Activated naive CD8-positive, alpha-beta T cell treated with anti-CD3 and anti-CD28 coated beads for 36 hours (primary cell): Measurements from ENCODE around the gene TMEM179B. TPM values are rescaled to one million over a fixed set of nuclear protein-coding genes. Genes with fewer than 3 reads are reported as not detected.
A peak's percentile ranks its signal among the peaks of the same experiment; 100 is the strongest.
"Not testable (repeated sequence)": the region's sequence is repeated elsewhere in the genome, so short reads cannot be mapped to it uniquely, and the experiment has no call there.

Experiments
- DNase-seq: peaks from one replicate; pipeline ENCODE4 v3.0.0; 2021
- H3K27ac Mint-ChIP-seq: one replicate; pipeline ENCODE4 v1.8.0; 2022; ENCODE audit warnings: mild to moderate bottlenecking, moderate library complexity, mixed read lengths
- H3K27me3 Mint-ChIP-seq: one replicate; pipeline ENCODE4 v1.8.0; 2022; ENCODE audit warnings: mild to moderate bottlenecking, mixed read lengths
- H3K36me3 Mint-ChIP-seq: one replicate; pipeline ENCODE4 v1.8.0; 2021; ENCODE audit warnings: mild to moderate bottlenecking, mixed read lengths
- H3K4me1 Mint-ChIP-seq: one replicate; pipeline ENCODE4 v1.8.0; 2021; ENCODE audit warnings: mixed read lengths
- H3K4me3 Mint-ChIP-seq: one replicate; pipeline ENCODE4 v1.8.0; 2022; ENCODE audit warnings: mild to moderate bottlenecking, moderate library complexity, mixed read lengths
- H3K9me3 Mint-ChIP-seq: one replicate; pipeline ENCODE4 v1.8.0; 2022; ENCODE audit warnings: mixed read lengths
- total RNA-seq, 2 experiments: library from RNA; stranded (reverse); gene quantifications; one replicate each; pipeline ENCODE4 v1.2.3, GENCODE V29; 2021

TMEM179B gene
- 10 to 100 TPM; 30.7 to 34.3 TPM for total RNA-seq

- H3K4me1 Mint-ChIP-seq, result peaks cover 36% of the 10 kb centered on the region
- DNase-seq, result peak; percentile 96
- H3K36me3 Mint-ChIP-seq, result peaks cover 35% of the 10 kb centered on the region
- H3K9me3 Mint-ChIP-seq, result no peaks in the 10 kb centered on the region
- peak within 1 kb of the TSS; percentile 90 for H3K4me3 Mint-ChIP-seq
- H3K27me3 Mint-ChIP-seq, result no peaks in the 10 kb centered on the region
- peak within 1 kb of the TSS; percentile 92 for H3K27ac Mint-ChIP-seq
Observed at GRCh38 chr11:62787005-62787759, at the start of gene TMEM179B. TMEM179B (plus strand) TSS chr11:62787402; CDS start chr11:62787432, 30 bp downstream.

GRCh38 chr11:62747475-62748160, 39.6 kb upstream of the TMEM179B start:
- Mint-ChIP-seq H3K36me3 (peaks cover 8% of the 10 kb centered on the region), H3K27ac (no peak overlapping the region), H3K4me1 (peaks cover 14% of the 10 kb centered on the region), H3K9me3 (no peaks in the 10 kb centered on the region), H3K27me3 (no peaks in the 10 kb centered on the region), H3K4me3 (no peak overlapping the region)
- DNase-seq, result no peak

GRCh38 chr11:62749931-62750330, 37.3 kb upstream of the TMEM179B start:
- H3K27me3 Mint-ChIP-seq, H3K27ac Mint-ChIP-seq, H3K9me3 Mint-ChIP-seq, DNase-seq, H3K36me3 Mint-ChIP-seq, H3K4me3 Mint-ChIP-seq: not testable (repeated sequence)
- peaks cover 19% of the 10 kb centered on the region for H3K4me1 Mint-ChIP-seq

DNA sequence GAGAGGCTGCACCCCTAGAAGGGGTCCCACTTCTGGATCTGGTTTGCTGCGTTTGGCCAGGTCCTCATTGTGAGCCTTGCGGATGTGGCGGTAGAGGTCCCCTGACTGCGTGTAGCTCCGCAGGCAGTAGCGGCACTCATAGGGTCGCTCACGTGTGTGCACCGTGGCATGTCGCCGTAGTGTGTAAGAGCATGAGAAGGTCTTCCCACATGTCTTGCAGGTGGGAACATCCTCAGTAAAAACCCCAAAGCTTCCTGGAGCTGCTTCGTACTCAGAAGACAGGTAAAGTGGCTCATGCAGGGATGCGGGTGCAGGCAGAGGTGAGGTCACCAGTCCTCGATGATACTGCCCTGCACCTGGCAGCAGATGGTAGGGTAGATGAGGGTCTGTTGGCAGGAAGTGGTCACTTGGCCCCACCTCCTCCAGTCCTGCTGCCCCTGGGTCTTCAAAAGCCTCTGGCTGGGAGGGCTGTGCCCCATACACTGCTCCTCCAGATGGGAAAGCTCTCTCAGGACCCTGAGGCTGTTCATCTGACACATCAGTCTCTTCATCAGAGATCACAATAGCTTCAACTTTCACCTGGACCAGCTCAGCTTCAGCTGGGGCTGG, 34.9 kb upstream of the TMEM179B start:
- H3K27me3 Mint-ChIP-seq, result no peaks in the 10 kb centered on the region
- peaks cover 19% of the 10 kb centered on the region for H3K4me1 Mint-ChIP-seq
- no peak overlapping the region for H3K27ac Mint-ChIP-seq
- DNase-seq, result no peak
- peaks cover 8% of the 10 kb centered on the region for H3K36me3 Mint-ChIP-seq
- H3K4me3 Mint-ChIP-seq, result no peak overlapping the region
- no peaks in the 10 kb centered on the region for H3K9me3 Mint-ChIP-seq

- Mint-ChIP-seq H3K36me3 (peaks cover 8% of the 10 kb centered on the region), H3K4me3 (peak overlapping the region; percentile 95), H3K27ac (peak overlapping the region; percentile 98), H3K27me3 (no peaks in the 10 kb centered on the region), H3K4me1 (peaks cover 19% of the 10 kb centered on the region), H3K9me3 (no peaks in the 10 kb centered on the region)
- no peak for DNase-seq
Observed at GRCh38 chr11:62752994-62753735, 34.0 kb upstream of the TMEM179B start.

DNA sequence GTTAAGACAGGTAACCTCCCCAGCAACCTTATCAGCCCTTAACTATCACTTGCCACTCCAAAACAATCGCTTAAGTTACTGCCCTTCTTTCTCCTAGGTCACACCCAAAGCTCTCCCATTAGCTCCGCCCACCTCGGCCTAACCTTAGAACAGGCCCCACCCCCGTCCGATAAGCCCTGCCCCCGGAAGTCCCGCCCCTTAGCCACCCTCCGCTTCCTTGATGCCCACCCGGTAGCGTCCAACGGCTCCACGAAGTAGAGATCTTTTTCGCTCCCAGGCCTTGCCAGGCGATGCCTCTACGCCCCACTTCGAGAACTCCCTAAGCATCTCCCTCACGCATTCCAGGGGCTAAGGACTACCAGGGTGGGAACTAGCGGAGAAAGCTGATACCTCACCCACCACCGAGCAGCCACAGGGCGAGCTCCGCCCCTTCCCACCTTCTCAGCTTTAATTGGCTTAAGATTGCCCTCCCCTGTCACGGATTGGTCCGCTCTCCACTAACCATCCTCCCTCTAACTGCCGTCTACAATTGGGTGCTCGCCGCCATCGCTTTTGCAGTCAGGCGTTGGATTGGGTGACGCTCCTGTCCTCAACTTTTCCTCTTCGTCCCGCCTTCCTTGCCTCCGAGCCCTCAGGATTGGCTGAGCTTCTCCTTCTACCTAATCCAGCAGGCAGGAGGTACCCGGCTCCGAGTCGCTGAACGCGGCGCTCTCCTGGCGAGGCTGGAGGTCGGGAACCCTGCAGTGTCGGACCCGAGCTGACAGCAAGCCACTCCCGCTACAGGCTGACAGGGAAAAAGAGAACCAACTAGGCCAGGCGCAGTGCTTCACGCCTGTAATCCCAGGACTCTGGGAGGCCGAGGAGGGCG, 33.2 kb upstream of the TMEM179B start, which contains the start of gene ZBTB3:
ZBTB3 (minus strand) TSS at position 425 of the 868 bp plus-strand sequence. CDS start 496 bp downstream, outside the sequence.
- Mint-ChIP-seq H3K9me3 (no peaks in the 10 kb centered on the region), H3K4me1 (peaks cover 15% of the 10 kb centered on the region), H3K27ac (peak within 1 kb of the TSS; percentile 98), H3K36me3 (peaks cover 4% of the 10 kb centered on the region), H3K27me3 (no peaks in the 10 kb centered on the region), H3K4me3 (peak within 1 kb of the TSS; percentile 95)
- DNase-seq, result peak; percentile 95

DNA sequence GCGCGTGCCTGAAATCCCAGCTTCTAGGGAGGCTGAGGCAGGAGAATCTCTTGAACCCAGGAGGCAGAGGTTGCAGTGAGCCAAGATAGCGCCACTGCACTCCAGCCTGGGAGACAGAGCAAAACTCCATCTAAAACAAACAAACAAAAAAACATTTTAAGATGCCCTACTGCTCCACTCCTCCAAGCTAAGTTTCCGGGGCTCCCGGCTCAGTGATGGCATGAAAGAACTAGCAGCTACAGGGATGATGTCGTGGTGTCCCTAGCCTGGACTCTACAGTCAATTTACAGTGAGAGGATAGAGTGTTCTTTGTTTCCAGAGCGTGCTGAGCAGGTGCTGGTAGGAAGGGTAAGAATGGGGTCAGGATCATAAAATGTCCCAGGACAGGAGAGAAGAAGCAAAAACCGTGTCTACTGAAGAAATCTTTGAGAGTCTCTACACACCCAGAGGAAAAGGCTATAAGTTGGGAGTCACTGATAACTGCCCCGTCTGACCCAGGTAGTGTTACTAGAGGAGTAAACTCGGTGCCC, 32.1 kb upstream of the TMEM179B start:
- H3K27me3 Mint-ChIP-seq, result no peaks in the 10 kb centered on the region
- DNase-seq, result no peak
- no peak overlapping the region for H3K27ac Mint-ChIP-seq
- H3K4me3 Mint-ChIP-seq, result peak overlapping the region; percentile 27
- H3K9me3 Mint-ChIP-seq, result no peaks in the 10 kb centered on the region
- peaks cover 12% of the 10 kb centered on the region for H3K4me1 Mint-ChIP-seq
- peaks cover 2% of the 10 kb centered on the region for H3K36me3 Mint-ChIP-seq

- H3K9me3 Mint-ChIP-seq, result no peaks in the 10 kb centered on the region
- H3K36me3 Mint-ChIP-seq, result peaks cover 4% of the 10 kb centered on the region
- no peaks in the 10 kb centered on the region for H3K27me3 Mint-ChIP-seq
- DNase-seq, result no peak
- no peak overlapping the region for H3K4me3 Mint-ChIP-seq
- no peak overlapping the region for H3K27ac Mint-ChIP-seq
- peaks cover 17% of the 10 kb centered on the region for H3K4me1 Mint-ChIP-seq
Observed at GRCh38 chr11:62757846-62758788, 29.1 kb upstream of the TMEM179B start.

- not testable (repeated sequence) for H3K27me3 Mint-ChIP-seq, H3K36me3 Mint-ChIP-seq
- peak overlapping the region; percentile 85 for H3K27ac Mint-ChIP-seq
Observed at GRCh38 chr11:62760867-62761227, 26.4 kb upstream of the TMEM179B start.

DNA sequence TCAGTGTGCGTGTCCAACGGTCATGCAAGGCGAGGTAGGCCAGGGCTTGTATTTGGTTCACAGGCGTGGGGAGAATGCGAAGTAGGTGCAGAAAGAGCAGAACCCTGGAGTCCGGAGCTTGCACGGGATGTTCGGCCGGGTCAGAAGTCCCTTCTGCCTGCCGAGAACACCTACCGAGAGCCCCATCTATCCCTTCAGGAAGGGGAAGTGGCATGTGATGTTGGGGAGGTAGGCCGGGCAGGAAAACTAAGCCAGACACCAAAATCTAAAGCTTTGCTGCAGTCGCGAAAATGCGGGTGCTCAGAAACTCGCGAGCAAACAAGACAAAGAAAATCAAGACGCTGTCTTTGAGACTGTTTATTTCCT, 16.4 kb upstream of the TMEM179B start:
- H3K36me3 Mint-ChIP-seq, result peaks cover 9% of the 10 kb centered on the region
- no peak for DNase-seq
- H3K4me3 Mint-ChIP-seq, result peak overlapping the region; percentile 90
- H3K9me3 Mint-ChIP-seq, result no peaks in the 10 kb centered on the region
- H3K27me3 Mint-ChIP-seq, result no peaks in the 10 kb centered on the region
- peaks cover 26% of the 10 kb centered on the region for H3K4me1 Mint-ChIP-seq
- H3K27ac Mint-ChIP-seq, result peak overlapping the region; percentile 94

More at GRCh38 chr11:62760867-62761227, 26.4 kb upstream of the TMEM179B start:
- not testable (repeated sequence) for DNase-seq, H3K9me3 Mint-ChIP-seq
- peak overlapping the region; percentile 87 for H3K4me3 Mint-ChIP-seq
- peaks cover 17% of the 10 kb centered on the region for H3K4me1 Mint-ChIP-seq

DNA sequence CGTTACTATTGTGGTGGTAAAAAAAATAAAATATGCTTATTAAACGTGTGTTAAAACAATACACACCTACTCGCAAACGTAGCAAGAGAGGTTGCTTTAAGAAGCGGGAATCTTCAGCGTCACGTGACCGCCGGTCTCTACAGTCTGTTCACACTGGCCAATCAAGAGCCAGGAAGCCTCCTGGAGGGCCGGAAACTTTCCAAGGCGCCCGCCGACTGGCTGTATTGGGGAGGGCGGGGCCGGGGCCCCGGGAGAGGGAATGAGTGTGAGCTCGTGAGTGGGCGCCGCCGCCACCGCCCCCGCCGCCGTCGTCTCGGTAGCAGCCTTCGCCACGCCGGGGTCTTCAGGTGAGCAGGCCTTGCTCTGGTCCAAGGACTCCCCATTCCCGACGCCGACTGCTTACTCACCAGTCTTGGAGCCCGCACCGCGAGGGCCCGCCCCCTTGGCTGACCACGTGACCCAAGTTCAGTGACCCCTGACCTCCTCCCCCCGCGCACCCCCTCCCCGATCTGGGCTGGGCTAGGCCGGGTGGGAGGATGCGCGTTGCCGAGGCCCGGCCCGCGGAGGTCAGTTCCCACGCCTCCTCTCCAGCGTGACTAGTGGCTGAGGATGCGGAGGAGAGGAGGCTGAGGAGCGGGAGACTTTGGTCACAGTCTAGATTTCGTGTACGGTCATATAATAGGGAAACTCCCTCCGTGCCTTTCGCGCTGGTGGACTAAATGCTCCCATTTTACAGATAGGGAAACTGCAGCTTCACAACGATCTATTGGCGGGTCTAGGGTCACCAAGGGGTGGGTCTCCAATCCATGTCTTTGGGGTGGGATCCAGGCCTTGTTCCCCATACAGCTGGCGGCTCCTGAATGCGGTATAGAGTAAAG, 15.8 kb upstream of the TMEM179B start, which contains the start of gene TAF6L:
TAF6L (plus strand) TSS at position 253 of the 878 bp plus-strand sequence. CDS start 4,388 bp downstream, outside the sequence.
- H3K4me1 Mint-ChIP-seq, result peaks cover 23% of the 10 kb centered on the region
- H3K36me3 Mint-ChIP-seq, result peaks cover 11% of the 10 kb centered on the region
- H3K4me3 Mint-ChIP-seq, result peak within 1 kb of the TSS; percentile 90
- no peaks in the 10 kb centered on the region for H3K9me3 Mint-ChIP-seq
- peak within 1 kb of the TSS; percentile 94 for H3K27ac Mint-ChIP-seq
- DNase-seq, result peak; percentile 94
- H3K27me3 Mint-ChIP-seq, result no peaks in the 10 kb centered on the region

DNA sequence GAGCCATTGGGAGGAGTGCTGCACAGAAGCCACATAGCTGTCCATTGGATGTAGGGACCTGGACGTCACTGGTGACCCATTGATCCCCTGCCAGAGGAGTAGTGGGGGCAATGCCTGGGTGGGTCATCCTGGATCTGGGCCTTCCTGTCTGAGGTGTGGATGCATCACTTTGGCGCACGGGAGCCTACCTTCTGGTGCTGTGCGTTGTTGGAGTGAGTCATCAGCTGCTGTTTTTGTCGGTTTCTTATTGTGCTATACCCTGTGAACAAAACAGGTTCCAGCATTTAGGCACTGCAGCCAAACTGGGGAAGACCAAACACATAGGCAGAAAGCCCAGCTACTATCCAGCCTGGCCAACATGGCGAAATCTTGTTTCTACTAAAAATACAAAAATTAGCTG, 12.8 kb upstream of the TMEM179B start:
- peaks cover 17% of the 10 kb centered on the region for H3K36me3 Mint-ChIP-seq
- no peaks in the 10 kb centered on the region for H3K9me3 Mint-ChIP-seq
- H3K27me3 Mint-ChIP-seq, result no peaks in the 10 kb centered on the region
- no peak overlapping the region for H3K4me3 Mint-ChIP-seq
- DNase-seq, result no peak
- H3K4me1 Mint-ChIP-seq, result peaks cover 26% of the 10 kb centered on the region
- H3K27ac Mint-ChIP-seq, result no peak overlapping the region
